Amniotic epithelial cell (primary cell): Measurements from ENCODE around the gene HSPA1L.
"Not testable (repeated sequence)": the region's sequence is repeated elsewhere in the genome, so short reads cannot be mapped to it uniquely, and the experiment has no call there.

Experiments
- DNase-seq: peaks from one replicate; pipeline ENCODE4 v3.0.0-alpha.2; 2010; ENCODE audit warnings: low read depth

The HSPA1L gene

DNA sequence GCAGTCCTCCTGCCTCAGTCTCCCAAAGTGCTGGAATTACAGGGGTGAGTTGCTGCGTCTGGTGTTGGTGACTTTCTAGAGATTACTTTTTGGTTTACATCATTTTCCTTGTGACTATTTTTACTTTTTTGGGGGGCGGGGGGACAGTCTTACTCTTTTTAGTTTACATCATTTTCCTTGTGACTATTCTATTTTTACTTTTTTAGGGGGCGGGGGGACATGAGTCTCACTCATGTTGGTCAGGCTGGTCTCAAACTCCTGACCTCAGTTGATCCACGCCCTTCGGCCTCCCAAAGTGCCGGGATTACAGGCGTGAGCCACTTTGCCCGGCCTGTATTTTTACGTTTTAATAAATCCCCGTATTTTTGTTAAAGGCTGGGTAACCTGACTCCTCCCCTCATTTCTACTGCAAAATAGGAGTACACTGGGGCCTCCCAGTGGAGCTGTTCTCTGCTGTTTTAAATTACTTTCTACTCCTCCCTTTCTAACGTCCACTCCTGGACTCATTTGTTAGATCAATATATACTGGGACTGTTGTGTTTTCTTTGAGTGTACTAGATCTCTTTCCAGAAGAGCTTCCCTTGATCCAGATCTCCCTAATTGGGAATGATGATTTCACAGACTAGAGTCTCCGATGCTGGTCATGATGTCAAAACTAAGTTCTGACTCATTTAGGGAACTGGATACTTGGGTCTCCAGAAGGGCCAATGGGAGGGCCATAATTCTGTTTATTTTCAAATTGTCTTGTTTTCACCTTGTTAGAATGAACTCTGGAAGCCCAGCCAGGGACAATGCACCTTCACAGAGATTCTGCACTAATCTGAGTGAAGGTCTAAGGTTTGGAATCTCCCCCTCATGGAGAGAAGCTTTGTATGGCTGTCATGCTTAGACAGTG is 21.6 kb upstream of the HSPA1L start:
- DNase-seq = peak; percentile 41

DNA sequence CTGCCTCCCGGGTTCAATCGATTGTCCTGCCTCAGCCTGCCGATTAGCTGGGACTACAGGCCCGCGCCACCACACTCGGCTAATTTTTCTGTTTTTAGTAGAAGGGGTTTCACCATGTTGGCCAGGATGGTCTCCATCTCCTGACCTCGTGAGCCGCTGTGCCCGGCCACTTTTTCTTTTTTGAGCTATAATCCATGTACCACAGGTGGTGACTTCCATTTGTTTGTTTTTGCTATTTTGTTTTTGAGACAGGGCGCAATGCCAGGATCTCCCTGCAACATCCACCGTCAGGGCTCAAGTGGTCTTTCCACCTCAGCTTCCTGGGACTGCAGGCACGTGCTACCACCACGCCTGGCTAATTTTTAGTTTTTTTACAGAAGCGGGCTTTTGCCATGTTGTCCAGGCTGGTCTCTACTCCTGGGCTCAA is 21.0 kb upstream of the HSPA1L start:
- DNase-seq = no peak

- DNase-seq = peak; percentile 81
Observed at GRCh38 chr6:31834367-31835250, 19.5 kb upstream of the HSPA1L start.

DNA sequence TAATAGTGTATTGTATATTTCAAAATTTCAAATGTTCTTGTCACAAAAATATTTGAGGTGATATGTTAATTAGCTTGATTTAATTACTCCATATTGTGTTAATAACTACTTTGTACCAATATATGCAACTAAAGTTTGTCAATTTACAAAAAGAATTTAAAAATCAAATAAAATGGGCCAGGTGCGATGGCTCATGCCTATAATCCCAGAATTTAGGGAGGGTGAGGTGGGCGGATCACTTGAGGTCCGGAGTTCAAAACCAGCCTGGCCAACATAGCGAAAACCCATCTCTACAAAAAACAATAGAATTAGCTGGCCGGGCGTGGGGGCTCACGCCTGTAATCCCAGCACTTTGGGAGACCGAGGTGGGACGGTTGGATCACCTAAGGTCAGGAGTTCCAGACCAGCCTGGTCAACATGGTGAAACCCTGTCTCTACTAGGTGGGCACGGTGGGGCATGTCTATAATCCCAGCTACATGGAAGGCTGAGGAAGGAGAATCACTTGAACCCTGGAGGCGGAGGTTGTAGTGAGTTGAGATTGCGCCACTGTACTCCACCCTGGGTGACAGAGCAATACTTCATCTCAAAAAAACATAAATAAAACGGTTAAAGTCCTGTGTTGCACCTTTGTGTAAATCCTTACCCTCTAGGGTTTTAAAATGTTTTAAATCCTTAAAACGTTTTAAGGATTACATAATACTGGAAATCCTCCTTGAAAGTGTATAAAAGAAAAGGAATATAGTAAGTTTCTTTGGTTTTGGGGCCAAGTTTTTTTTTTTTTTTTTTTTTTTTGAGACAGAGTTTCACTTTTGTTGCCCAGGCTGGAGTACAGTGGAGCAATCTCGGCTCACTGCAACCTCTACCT is 16.5 kb upstream of the HSPA1L start:
- no peak for DNase-seq

GRCh38 chr6:31830886-31831335 is 15.8 kb upstream of the HSPA1L start:
- no peak for DNase-seq

DNA sequence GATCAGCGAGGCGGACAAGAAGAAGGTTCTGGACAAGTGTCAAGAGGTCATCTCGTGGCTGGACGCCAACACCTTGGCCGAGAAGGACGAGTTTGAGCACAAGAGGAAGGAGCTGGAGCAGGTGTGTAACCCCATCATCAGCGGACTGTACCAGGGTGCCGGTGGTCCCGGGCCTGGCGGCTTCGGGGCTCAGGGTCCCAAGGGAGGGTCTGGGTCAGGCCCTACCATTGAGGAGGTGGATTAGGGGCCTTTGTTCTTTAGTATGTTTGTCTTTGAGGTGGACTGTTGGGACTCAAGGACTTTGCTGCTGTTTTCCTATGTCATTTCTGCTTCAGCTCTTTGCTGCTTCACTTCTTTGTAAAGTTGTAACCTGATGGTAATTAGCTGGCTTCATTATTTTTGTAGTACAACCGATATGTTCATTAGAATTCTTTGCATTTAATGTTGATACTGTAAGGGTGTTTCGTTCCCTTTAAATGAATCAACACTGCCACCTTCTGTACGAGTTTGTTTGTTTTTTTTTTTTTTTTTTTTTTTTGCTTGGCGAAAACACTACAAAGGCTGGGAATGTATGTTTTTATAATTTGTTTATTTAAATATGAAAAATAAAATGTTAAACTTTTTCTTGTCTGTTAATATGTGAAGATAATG is 14.7 kb upstream of the HSPA1L start:
- peak; percentile 54 for DNase-seq

DNA sequence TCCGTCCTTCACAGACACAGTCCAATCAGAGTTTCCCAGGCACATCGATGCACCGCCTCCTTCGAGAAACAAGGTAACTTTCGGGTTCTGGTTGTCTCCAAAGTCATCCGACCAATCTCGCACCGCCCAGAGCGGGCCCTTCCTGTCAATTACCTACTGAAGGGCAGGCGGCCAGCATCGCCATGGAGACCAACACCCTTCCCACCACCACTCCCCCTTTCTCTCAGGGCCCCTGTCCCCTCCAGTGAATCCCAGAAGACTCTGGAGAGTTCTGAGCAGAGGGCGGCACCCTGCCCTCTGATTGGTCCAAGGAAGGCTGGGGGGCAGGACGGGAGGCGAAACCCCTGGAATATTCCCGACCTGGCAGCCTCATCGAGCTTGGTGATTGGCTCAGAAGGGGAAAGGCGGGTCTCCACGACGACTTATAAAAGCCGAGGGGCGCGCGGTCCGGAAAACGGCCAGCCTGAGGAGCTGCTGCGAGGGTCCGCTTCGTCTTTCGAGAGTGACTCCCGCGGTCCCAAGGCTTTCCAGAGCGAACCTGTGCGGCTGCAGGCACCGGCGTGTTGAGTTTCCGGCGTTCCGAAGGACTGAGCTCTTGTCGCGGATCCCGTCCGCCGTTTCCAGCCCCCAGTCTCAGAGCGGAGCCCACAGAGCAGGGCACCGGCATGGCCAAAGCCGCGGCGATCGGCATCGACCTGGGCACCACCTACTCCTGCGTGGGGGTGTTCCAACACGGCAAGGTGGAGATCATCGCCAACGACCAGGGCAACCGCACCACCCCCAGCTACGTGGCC is 12.4 kb upstream of the HSPA1L start, which contains the start of gene HSPA1B:
Gene HSPA1B (plus strand): TSS at position 453 of the 794 bp plus-strand sequence. CDS start 213 bp downstream, at position 666.
- DNase-seq = peak; percentile 100

- no peak for DNase-seq
Observed at GRCh38 chr6:31826793-31827285, 11.8 kb upstream of the HSPA1L start.

GRCh38 chr6:31825553-31825952 is 10.5 kb upstream of the HSPA1L start:
- DNase-seq = no peak

GRCh38 chr6:31823592-31824196 is 8.6 kb upstream of the HSPA1L start:
- not testable (repeated sequence) for DNase-seq

DNA sequence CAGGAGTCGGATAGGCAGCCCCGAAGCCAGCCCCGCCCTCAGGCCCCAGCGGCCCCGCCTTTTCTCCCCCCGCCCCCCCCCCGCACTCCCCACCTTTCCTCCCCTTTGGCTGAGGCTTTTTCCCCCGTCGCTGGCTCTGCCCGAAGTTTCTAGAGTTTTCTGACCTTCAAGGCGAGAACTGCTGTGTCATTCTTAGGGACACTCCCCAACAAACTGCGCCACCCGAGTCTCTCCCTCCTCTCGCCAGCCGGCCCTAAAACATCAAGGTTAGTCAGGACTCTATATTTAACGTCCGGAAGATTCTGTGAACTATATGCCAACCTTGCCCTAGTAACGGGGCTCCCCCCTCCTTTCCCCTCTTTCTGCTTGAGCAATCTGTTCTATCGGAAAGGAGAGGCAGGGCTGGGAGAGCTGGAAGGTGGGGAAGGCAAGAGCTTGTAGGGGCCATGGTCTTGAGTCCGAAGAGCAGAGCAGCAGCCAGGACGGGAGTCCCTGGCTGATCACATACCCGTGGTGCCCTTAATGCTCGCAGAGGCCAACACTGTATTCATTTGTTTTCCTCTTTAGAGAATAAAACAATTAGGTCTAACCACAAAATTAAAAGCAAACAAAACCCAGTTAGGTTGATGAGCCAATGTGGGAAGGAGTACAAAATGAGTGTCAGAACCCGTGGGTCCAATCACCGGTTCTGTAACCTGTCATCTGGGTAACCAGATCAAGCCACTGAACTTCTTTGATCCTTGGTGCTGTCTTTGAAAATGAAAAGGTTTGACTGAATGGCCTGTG is 7.1 kb upstream of the HSPA1L start:
- peak; percentile 78 for DNase-seq

GRCh38 chr6:31821301-31822035 is 6.4 kb upstream of the HSPA1L start:
- no peak for DNase-seq

- DNase-seq = not testable (repeated sequence)
Observed at GRCh38 chr6:31820399-31820798, 5.3 kb upstream of the HSPA1L start.

- no peak for DNase-seq
Observed at GRCh38 chr6:31819871-31820299, 4.8 kb upstream of the HSPA1L start.

GRCh38 chr6:31817929-31818511 is 2.9 kb upstream of the HSPA1L start:
- not testable (repeated sequence) for DNase-seq

- DNase-seq = not testable (repeated sequence)
Observed at GRCh38 chr6:31817133-31817928, 2.2 kb upstream of the HSPA1L start.

GRCh38 chr6:31814677-31815024 is 432 bp downstream of the HSPA1L start:
- peak; percentile 99 for DNase-seq
